Measurements from ENCODE around the gene LCT. TPM values are rescaled to one million over a fixed set of nuclear protein-coding genes. Genes with fewer than 3 reads are reported as not detected.

LCT gene
- total and polyA plus RNA-seq, 2 donors from 2014 or later: 0.19 TPM; not detected in 1

- intact Hi-C loops (cut with DNase I): no loop called here
- H3K27me3 ChIP-seq (ENCODE audit: control insufficient read depth, insufficient read depth, low read length): no peaks in the 10 kb centered on the region
- TF ChIP-seq CTCF (IDR thresholded peaks at IDR 0.05; ENCODE audit: borderline replicate concordance, extremely low read depth, insufficient read depth): no peak
- H3K9me3 ChIP-seq (ENCODE audit: control insufficient read depth in 2 of 3, insufficient read depth in 1 of 3, low read length in 3 of 3): peaks cover 0 to 11% (median 5%) of the 10 kb centered on the region in 3 donors
- peaks cover 13 to 28% (median 21%) of the 10 kb centered on the region in 3 donors for H3K36me3 ChIP-seq (ENCODE audit: control insufficient read depth in 2 of 3, insufficient read depth in 3 of 3, low read length in 3 of 3)
- H3K27ac ChIP-seq (ENCODE audit: low read depth in 2 of 2, low read length in 2 of 2): no peak overlapping the region
- no peak for DNase-seq
- no peak overlapping the region for H3K4me3 ChIP-seq (ENCODE audit: low read length in 3 of 3)
- H3K9ac ChIP-seq (ENCODE audit: low read length in 3 of 3): no peak overlapping the region
- H3K4me1 ChIP-seq (ENCODE audit: control insufficient read depth in 2 of 3, insufficient read depth in 2 of 3, low read depth in 1 of 3, low read length in 3 of 3): no peaks in the 10 kb centered on the region
- no peak for FAIRE-seq
Observed at GRCh38 chr2:135755573-135755972, 81.4 kb downstream of the LCT start.

GRCh38 chr2:135745545-135745944 is 91.4 kb downstream of the LCT start:
- TF ChIP-seq CTCF (IDR thresholded peaks at IDR 0.05; ENCODE audit: borderline replicate concordance, extremely low read depth, insufficient read depth): no peak
- peaks cover 2 to 9% (median 3%) of the 10 kb centered on the region in 3 donors for H3K36me3 ChIP-seq (ENCODE audit: control insufficient read depth in 2 of 3, insufficient read depth in 3 of 3, low read length in 3 of 3)
- no peak for DNase-seq
- no peak for FAIRE-seq
- peaks cover 2 to 10% (median 6%) of the 10 kb centered on the region in 3 donors for H3K4me1 ChIP-seq (ENCODE audit: control insufficient read depth in 2 of 3, insufficient read depth in 2 of 3, low read depth in 1 of 3, low read length in 3 of 3)
- no peaks in the 10 kb centered on the region for H3K9me3 ChIP-seq (ENCODE audit: control insufficient read depth in 2 of 3, insufficient read depth in 1 of 3, low read length in 3 of 3)
- H3K4me3 ChIP-seq (ENCODE audit: low read length in 3 of 3): no peak overlapping the region
- intact Hi-C loops (cut with DNase I): no loop called here
- H3K27ac ChIP-seq (ENCODE audit: low read depth in 2 of 2, low read length in 2 of 2): no peak overlapping the region
- H3K27me3 ChIP-seq (ENCODE audit: control insufficient read depth, insufficient read depth, low read length): no peaks in the 10 kb centered on the region
- no peak overlapping the region for H3K9ac ChIP-seq (ENCODE audit: low read length in 3 of 3)

GRCh38 chr2:135744760-135745314 is 92.1 kb downstream of the LCT start:
- DNase-seq (peak in 1 of 5 donors; percentile 5), FAIRE-seq (no peak)
- no peak overlapping the region for H3K9ac ChIP-seq (ENCODE audit: low read length in 3 of 3)
- H3K27ac ChIP-seq (ENCODE audit: low read depth in 2 of 2, low read length in 2 of 2): no peak overlapping the region
- no peak for TF ChIP-seq CTCF (IDR thresholded peaks at IDR 0.05; ENCODE audit: borderline replicate concordance, extremely low read depth, insufficient read depth)
- intact Hi-C loops (cut with DNase I): no loop called here
- H3K27me3 ChIP-seq (ENCODE audit: control insufficient read depth, insufficient read depth, low read length): no peaks in the 10 kb centered on the region
- H3K4me3 ChIP-seq (ENCODE audit: low read length in 3 of 3): no peak overlapping the region
- no peaks in the 10 kb centered on the region for H3K9me3 ChIP-seq (ENCODE audit: control insufficient read depth in 2 of 3, insufficient read depth in 1 of 3, low read length in 3 of 3)
- peaks cover 2 to 10% (median 6%) of the 10 kb centered on the region in 3 donors for H3K4me1 ChIP-seq (ENCODE audit: control insufficient read depth in 2 of 3, insufficient read depth in 2 of 3, low read depth in 1 of 3, low read length in 3 of 3)
- peaks cover 2 to 8% (median 3%) of the 10 kb centered on the region in 3 donors for H3K36me3 ChIP-seq (ENCODE audit: control insufficient read depth in 2 of 3, insufficient read depth in 3 of 3, low read length in 3 of 3)

- no peak for FAIRE-seq
- no peak overlapping the region for H3K9ac ChIP-seq (ENCODE audit: low read length in 3 of 3)
- H3K4me3 ChIP-seq (ENCODE audit: low read length in 3 of 3): no peak overlapping the region
- no peaks in the 10 kb centered on the region for H3K27me3 ChIP-seq (ENCODE audit: control insufficient read depth, insufficient read depth, low read length)
- no peak overlapping the region for H3K27ac ChIP-seq (ENCODE audit: low read depth in 2 of 2, low read length in 2 of 2)
- H3K9me3 ChIP-seq (ENCODE audit: control insufficient read depth in 2 of 3, insufficient read depth in 1 of 3, low read length in 3 of 3): no peaks in the 10 kb centered on the region
- intact Hi-C loops (cut with DNase I): no loop called here
- DNase-seq: no peak
- H3K36me3 ChIP-seq (ENCODE audit: control insufficient read depth in 2 of 3, insufficient read depth in 3 of 3, low read length in 3 of 3): peaks cover 0 to under 1% (median 0%) of the 10 kb centered on the region in 3 donors
- TF ChIP-seq CTCF (IDR thresholded peaks at IDR 0.05; ENCODE audit: borderline replicate concordance, extremely low read depth, insufficient read depth): no peak
- peaks cover 2 to 10% (median 6%) of the 10 kb centered on the region in 3 donors for H3K4me1 ChIP-seq (ENCODE audit: control insufficient read depth in 2 of 3, insufficient read depth in 2 of 3, low read depth in 1 of 3, low read length in 3 of 3)
Observed at GRCh38 chr2:135743860-135744259, 93.1 kb downstream of the LCT start.

All from kidney (tissue), 14 donors.